Measurements from ENCODE around the gene FUBP1. TPM values are rescaled to one million over a fixed set of nuclear protein-coding genes. Genes with fewer than 3 reads are reported as not detected.

The FUBP1 gene
- total and polyA plus RNA-seq, 9 of the 15 experiments (the other 6 are each of a cell fraction or from before 2014, with no cell fraction given), result 104 to 294 (median 213) TPM

GRCh38 chr1:77905603-77906002 lies 73.3 kb downstream of the FUBP1 start:
- CTCF ChIA-PET (ENCODE audit: low intra/inter-chr PET ratio), result no interaction called here
- intact Hi-C loops (cut with micrococcal nuclease), result loop anchor here (10.0 kb wide), 1 partner anchor 371 kb away; no protein-coding TSS in a partner anchor
- WGBS (ENCODE audit: insufficient coverage, low coverage, missing lambda C conversion rate), result 0% methylated on average over 1 of the region's 1 CpG

GRCh38 chr1:77900687-77901293 lies 78.1 kb downstream of the FUBP1 start:
- Histone ChIP-seq H3K27me3 (ENCODE audit: control insufficient read depth in 2 of 2, insufficient read depth in 2 of 2, low read length in 2 of 2) (no peaks in the 10 kb centered on the region), H2AFZ (ENCODE audit: low read depth, low read length) (no peak overlapping the region), H3K9ac (ENCODE audit: insufficient read depth in 1 of 2, low read depth in 2 of 2, low read length in 2 of 2) (no peak overlapping the region), H3K27ac (ENCODE audit: extremely low read depth, low read depth, low read length) (no peak overlapping the region), H3K36me3 (ENCODE audit: control insufficient read depth, insufficient read depth, low read length) (no peaks in the 10 kb centered on the region), H3K79me2 (ENCODE audit: control insufficient read depth, insufficient read depth, low read length) (no peaks in the 10 kb centered on the region), H3K9me1 (ENCODE audit: control insufficient read depth, insufficient read depth, low read length) (no peaks in the 10 kb centered on the region), H3K4me1 (replicated peaks in 1 of 2; ENCODE audit: control insufficient read depth in 2 of 2, insufficient read depth in 2 of 2, low read length in 2 of 2) (no peaks in the 10 kb centered on the region), H3K9me3 (replicated peaks; ENCODE audit: control insufficient read depth, insufficient read depth, low read depth, low read length) (no peaks in the 10 kb centered on the region), H3K4me3 (no peak overlapping the region), H4K20me1 (replicated peaks; ENCODE audit: control insufficient read depth, insufficient read depth, low read length) (no peaks in the 10 kb centered on the region), H3K4me2 (ENCODE audit: insufficient read depth, low read length) (no peak overlapping the region)
- intact Hi-C loops (cut with micrococcal nuclease) (loop anchor here (2.0 to 10.0 kb wide), 5 partner anchors 76 to 753 kb away; partner anchors contain the start of gene ZZZ3), in situ Hi-C loops (cut with MboI) (loop anchor here (10.0 kb wide), 1 partner anchor 196 kb away; no protein-coding TSS in a partner anchor)
- FAIRE-seq (peak; percentile 35), DNase-seq (ENCODE audit: extremely low read depth in 1 of 4, low spot score in 3 of 4) (peak; percentile 11 to 60 (median 24)), ATAC-seq (peak; percentile 90)
- CTCF ChIA-PET (ENCODE audit: low intra/inter-chr PET ratio), result interaction anchor here (0.6 kb wide), 1 partner anchor 367 kb away, joined by 3 read pairs; no protein-coding TSS in a partner anchor
- POLR2A ChIA-PET, result interaction anchor here (1.0 kb wide), 2 partner anchors 15 to 46 kb away, joined by 3 to 4 read pairs; no protein-coding TSS in a partner anchor
- WGBS (ENCODE audit: insufficient coverage, low coverage, missing lambda C conversion rate), result 2% methylated on average over 4 of the region's 4 CpGs
- no TSS peak for BruUV-seq (replicated peaks)
- TF ChIP-seq ZNF668 (CRISPR knock-in tag; IDR thresholded peaks at IDR 0.05), result no peak
- TF ChIP-seq, protein P1, sequence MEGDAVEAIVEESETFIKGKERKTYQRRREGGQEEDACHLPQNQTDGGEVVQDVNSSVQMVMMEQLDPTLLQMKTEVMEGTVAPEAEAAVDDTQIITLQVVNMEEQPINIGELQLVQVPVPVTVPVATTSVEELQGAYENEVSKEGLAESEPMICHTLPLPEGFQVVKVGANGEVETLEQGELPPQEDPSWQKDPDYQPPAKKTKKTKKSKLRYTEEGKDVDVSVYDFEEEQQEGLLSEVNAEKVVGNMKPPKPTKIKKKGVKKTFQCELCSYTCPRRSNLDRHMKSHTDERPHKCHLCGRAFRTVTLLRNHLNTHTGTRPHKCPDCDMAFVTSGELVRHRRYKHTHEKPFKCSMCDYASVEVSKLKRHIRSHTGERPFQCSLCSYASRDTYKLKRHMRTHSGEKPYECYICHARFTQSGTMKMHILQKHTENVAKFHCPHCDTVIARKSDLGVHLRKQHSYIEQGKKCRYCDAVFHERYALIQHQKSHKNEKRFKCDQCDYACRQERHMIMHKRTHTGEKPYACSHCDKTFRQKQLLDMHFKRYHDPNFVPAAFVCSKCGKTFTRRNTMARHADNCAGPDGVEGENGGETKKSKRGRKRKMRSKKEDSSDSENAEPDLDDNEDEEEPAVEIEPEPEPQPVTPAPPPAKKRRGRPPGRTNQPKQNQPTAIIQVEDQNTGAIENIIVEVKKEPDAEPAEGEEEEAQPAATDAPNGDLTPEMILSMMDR (IDR thresholded peaks at IDR 0.05 in 2 of 3, conservative IDR thresholded peaks at IDR 0.05 in 1 of 3; ENCODE audit: insufficient read depth in 2 of 3, low read depth in 1 of 3, low read length in 3 of 3), result peak; percentile 63 to 79 (median 74)

More at GRCh38 chr1:77905603-77906002, 73.3 kb downstream of the FUBP1 start:
- Histone ChIP-seq H3K4me2 (ENCODE audit: insufficient read depth, low read length) (no peak overlapping the region), H3K36me3 (ENCODE audit: control insufficient read depth, insufficient read depth, low read length) (no peaks in the 10 kb centered on the region), H3K9ac (ENCODE audit: insufficient read depth in 1 of 2, low read depth in 2 of 2, low read length in 2 of 2) (no peak overlapping the region), H3K4me3 (no peak overlapping the region), H3K4me1 (replicated peaks in 1 of 2; ENCODE audit: control insufficient read depth in 2 of 2, insufficient read depth in 2 of 2, low read length in 2 of 2) (no peaks in the 10 kb centered on the region), H3K27me3 (ENCODE audit: control insufficient read depth in 2 of 2, insufficient read depth in 2 of 2, low read length in 2 of 2) (no peaks in the 10 kb centered on the region), H4K20me1 (replicated peaks; ENCODE audit: control insufficient read depth, insufficient read depth, low read length) (no peaks in the 10 kb centered on the region), H3K79me2 (ENCODE audit: control insufficient read depth, insufficient read depth, low read length) (no peaks in the 10 kb centered on the region), H3K9me1 (ENCODE audit: control insufficient read depth, insufficient read depth, low read length) (no peaks in the 10 kb centered on the region), H2AFZ (ENCODE audit: low read depth, low read length) (no peak overlapping the region), H3K27ac (ENCODE audit: extremely low read depth, low read depth, low read length) (no peak overlapping the region), H3K9me3 (replicated peaks; ENCODE audit: control insufficient read depth, insufficient read depth, low read depth, low read length) (no peaks in the 10 kb centered on the region)
- ATAC-seq, result no peak; the same call in 2 of the 3 replicates
- in situ Hi-C loops (cut with MboI), result loop anchor here (10.0 kb wide), 1 partner anchor 201 kb away; no protein-coding TSS in a partner anchor
- BruUV-seq (replicated peaks), result no TSS peak
- TF ChIP-seq EHMT2 (IDR thresholded peaks at IDR 0.05) (no peak), ZFP36 (IDR thresholded peaks at IDR 0.05; ENCODE audit: low read depth, low read length, partially characterized antibody) (peak; percentile 75)
- POLR2A ChIA-PET, result no interaction called here
- no peak for FAIRE-seq
- no peak for DNase-seq (ENCODE audit: extremely low read depth in 1 of 4, low spot score in 3 of 4)
